Embryonic facial prominence (tissue), 1 donor: ENCODE data around the gene GUCA1A.
"Not testable (repeated sequence)": the region's sequence is repeated elsewhere in the genome, so short reads cannot be mapped to it uniquely, and the experiment has no call there.

ENCODE experiments used
- DNase-seq: peaks from one replicate; pipeline ENCODE4 v3.0.0-alpha.2; 2016; ENCODE audit errors: extremely low spot score

GUCA1A gene

DNA sequence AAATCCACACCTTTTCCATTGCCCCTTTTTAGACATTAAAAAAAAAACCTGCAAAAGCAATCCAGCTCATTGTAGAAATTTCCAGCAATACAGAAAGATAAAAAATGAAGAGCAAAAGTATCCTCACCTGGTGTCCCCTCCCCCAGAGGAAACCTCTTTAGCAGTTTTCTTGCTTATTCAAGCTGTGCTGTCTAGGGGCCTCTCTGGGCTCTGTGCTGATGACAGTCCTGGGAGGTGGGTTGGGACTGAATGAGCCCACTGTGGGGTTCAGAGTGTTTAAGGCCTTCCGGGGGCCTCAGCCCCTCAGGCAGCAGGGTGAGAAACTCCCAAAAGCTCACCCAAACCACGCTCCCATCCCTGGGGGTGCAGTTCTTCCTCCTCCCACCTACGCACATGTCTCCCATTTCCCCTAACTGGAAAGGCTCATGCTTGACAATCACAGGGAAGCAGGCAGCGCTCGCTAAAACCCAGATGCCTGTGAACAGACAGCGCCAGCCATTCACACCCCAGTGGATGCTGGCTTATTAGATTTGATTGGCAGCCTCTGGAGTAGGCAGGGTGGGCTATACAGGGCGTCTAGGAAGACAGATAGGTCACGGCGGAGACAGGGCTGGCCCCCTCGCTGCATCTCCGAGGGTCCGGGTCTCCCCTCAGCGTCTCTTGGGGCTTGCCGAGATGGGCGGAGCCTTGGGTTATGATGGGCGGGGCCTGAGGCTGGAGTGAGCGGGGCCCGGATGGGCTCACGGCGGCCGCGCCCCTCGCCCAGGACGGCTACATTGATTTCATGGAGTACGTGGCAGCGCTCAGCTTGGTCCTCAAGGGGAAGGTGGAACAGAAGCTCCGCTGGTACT is 4.6 kb downstream of the GUCA1A start:
- DNase-seq, result no peak

DNA sequence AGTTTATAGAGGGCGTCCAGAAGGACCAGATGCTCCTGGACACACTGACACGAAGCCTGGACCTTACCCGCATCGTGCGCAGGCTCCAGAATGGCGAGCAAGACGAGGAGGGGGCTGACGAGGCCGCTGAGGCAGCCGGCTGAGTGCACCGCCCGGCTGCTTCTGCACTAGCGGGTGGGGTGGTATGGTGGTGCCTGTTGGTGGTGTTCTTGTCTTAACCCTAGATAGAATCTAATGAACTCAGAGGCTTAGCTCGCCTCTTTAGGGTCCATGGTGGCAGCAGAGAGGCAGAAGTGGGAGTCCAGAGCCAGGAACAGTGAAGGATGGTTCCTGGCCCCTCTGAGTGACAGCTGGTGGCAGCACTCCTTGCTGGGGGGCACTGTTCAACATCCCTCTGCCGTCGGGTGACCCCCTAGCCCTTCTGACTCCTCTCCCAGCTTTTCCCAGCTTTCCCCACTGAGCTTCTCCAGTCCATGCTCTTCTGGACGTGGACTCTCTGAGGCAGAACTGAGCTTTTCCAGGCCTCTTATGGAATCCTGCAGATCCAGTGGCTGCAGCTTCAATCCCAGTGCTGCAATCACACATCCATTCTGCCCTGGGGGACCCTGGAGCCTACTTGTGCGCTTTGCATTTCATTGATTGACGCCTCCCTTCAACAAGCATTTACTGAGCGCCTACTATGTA is 6.2 kb downstream of the GUCA1A start:
- no peak for DNase-seq

DNA sequence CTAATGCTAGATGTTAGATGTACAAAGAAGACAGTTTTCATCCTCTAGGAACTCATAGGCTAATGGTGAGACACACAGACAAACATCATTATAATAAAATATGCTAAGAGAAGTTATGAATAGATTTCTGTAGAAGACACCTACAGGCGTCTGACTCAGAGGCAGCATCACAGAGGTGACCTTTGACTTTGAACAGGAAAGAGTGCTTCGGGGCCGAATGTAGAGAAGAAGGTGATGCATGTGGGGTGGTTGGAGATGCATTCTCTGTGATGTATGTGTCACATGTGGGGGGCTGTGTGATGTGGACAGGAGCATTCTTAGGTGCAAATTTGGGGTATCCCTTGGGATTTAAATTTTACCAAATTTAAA is 6.8 kb downstream of the GUCA1A start:
- no peak for DNase-seq

GRCh38 chr6:42182101-42182500 is 8.9 kb downstream of the GUCA1A start:
- DNase-seq, result no peak

DNA sequence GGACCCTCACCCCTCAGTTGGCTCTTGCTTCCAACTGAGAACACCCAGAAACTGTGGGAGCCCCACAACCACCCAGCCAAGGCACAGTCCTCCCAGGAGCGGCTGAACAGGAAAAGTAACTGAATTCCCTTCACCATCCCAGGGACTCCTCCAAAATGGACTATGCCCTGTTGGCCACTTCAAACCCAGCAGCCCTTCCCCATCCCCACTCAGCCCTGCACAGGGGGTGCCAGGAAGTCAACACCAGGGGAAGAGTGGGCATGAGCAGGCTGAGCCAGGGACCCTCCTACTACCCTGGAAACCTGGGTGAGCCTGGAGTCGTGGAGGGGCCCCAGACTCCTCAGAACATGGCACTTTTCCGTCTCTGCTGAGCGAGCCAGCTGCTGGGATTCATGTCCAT is 11.3 kb downstream of the GUCA1A start:
- no peak for DNase-seq

- no peak for DNase-seq
Measured at GRCh38 chr6:42185597-42185996, 12.4 kb downstream of the GUCA1A start.

- DNase-seq, result no peak
Measured at GRCh38 chr6:42188406-42188805, 15.2 kb downstream of the GUCA1A start.

- DNase-seq, result no peak
Measured at GRCh38 chr6:42190554-42191183, 17.5 kb downstream of the GUCA1A start.

DNA sequence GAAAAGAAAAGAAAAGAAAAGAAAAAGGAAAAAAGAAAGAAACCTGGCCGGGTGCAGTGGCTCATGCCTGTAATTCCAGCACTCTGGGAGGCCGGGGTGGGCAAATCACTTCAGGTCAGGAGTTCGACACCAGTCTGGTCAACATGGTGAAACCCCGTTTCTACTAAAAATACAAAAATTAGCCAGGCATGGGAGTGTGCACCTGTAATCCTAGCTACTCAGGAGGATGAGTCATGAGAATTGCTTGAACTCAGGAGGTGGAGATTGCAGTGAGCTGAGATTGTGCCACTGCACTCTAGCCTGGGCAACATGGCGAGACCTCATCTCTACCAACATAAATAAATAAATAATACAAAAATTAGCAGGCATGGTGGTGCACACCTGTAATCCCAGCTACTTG is 19.2 kb downstream of the GUCA1A start:
- DNase-seq, result not testable (repeated sequence)

DNA sequence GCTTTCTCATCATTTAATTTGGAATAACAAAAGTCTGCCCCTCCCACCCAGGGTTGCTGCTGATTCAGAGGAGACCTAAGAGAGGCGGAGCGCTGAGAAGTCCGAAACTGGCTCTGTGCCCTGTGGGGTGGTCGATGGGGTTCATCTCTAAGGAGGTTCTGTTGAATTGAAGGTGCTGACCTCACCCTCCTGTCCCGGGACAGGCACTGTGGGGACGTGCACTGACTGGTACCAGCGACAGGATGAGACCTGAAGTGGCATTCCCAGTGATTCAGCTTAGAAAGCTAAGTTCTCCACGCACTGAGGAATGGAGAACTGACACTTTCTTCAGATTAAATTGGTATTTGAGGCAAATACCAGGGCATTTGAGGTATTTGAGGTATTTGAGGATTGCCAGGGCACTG is 20.3 kb downstream of the GUCA1A start:
- no peak for DNase-seq

GRCh38 chr6:42194056-42194455 is 20.9 kb downstream of the GUCA1A start:
- no peak for DNase-seq

- DNase-seq, result no peak
Measured at GRCh38 chr6:42195415-42195814, 22.3 kb downstream of the GUCA1A start.

GRCh38 chr6:42197555-42198362 is 24.6 kb downstream of the GUCA1A start:
- no peak for DNase-seq

- DNase-seq, result no peak
Measured at GRCh38 chr6:42199106-42199981, 26.2 kb downstream of the GUCA1A start.

DNA sequence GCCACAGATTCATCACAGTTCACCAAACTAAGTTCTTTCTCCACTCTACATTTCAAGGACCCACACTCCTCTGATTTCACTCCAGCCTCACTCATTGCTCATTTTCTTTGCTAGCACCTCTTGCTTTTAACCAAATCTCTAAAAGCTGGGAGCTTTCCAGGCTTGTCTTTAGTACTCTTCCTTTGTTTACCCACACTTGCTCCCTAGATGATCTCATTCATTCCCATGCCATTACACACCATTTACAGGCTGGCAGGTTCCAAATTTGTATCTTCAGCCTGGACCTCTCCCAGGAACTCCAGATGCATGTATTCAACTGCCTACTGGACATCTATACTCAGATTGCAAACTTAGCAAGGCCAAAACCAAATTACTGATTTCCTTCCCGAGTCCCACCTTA is 26.9 kb downstream of the GUCA1A start:
- no peak for DNase-seq

DNA sequence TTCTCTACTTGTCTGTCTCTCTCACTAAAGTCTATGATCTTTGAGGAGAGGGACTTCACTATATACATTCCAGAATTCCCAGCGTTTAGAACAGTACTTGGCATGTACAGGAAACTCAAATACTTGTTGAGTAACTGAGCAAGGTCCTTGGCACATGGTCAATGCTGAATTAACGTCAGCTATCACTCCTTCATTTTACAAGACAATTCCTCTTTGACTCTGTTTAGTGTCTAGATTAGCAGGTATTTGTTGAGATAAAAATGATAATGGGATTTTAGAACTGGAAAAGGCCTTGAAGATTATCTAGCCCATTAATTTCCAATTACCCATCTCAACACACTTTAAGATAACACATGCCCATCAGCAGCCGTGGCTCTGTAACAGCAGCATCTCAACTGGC is 28.2 kb downstream of the GUCA1A start:
- no peak for DNase-seq

GRCh38 chr6:42202131-42202915 is 29.2 kb downstream of the GUCA1A start:
- DNase-seq, result not testable (repeated sequence)

- no peak for DNase-seq
Measured at GRCh38 chr6:42203183-42203582, 30.0 kb downstream of the GUCA1A start.

DNA sequence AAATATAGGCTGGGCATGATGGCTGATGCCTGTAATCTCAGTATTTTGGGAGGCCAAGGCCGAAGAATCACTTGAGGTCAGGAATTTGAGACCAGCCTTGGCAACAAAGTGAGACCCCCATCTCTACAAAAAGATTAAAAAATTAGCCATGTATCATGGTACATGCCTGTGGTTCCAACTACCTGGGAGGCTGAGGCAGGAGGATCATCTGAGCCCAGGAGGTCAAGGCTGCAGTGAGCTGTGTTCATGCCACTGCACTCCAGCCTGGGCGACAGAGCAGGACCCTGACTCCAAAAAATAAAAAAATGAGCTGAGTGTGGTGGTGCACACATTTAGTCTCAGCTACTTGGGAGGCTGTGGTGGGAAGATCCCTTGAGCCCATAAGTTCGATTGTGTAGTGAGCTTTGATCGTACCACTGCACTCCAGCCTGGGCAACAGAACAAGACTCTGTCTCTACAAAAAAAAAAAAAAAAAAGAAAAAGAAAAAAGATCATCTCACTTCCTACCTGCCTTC is 31.7 kb downstream of the GUCA1A start:
- no peak for DNase-seq

DNA sequence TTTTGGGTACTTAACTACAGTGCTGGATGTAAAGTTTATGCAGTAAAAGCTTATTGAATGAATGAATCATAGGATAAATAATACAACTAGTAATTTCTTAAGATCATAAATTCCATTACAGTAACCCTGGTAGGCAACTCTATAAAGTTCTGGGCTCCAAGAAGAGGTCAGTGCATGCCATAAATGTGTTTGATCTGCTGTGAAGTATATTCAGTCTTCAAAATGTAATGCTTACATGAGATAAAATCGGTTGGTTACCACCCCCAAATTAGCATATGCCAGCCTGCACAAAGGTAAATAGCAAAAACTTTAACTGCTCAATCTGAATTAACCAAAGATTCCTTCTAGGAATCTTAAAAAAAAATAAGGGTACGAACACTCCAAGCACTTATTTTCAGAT is 34.4 kb downstream of the GUCA1A start:
- DNase-seq, result not testable (repeated sequence)
